BLaER1 (cell line): Measurements from ENCODE around the gene CTSO.

Experiments used
- H3K27ac ChIP-seq: shearing (Covaris generic); formaldehyde crosslinking; 2 replicates; pipeline ENCODE4 v1.8.1; 2022
- H3K27me3 ChIP-seq: shearing (Covaris generic); formaldehyde crosslinking; 2 replicates; pipeline ENCODE4 v1.8.1; 2022
- H3K36me3 ChIP-seq: shearing (Covaris generic); formaldehyde crosslinking; 2 replicates; pipeline ENCODE4 v1.8.1; 2022
- H3K4me1 ChIP-seq: shearing (Covaris generic); formaldehyde crosslinking; 2 replicates; pipeline ENCODE4 v1.8.1; 2022
- H3K4me2 ChIP-seq: shearing (Covaris generic); formaldehyde crosslinking; 2 replicates; pipeline ENCODE4 v1.8.1; 2022
- H3K4me3 ChIP-seq: shearing (Covaris generic); formaldehyde crosslinking; 2 replicates; pipeline ENCODE4 v1.8.1; 2022
- H3K9ac ChIP-seq: shearing (Covaris generic); formaldehyde crosslinking; 2 replicates; pipeline ENCODE4 v1.8.1; 2022
- H3K9me3 ChIP-seq: shearing (Covaris generic); formaldehyde crosslinking; 2 replicates; pipeline ENCODE4 v1.8.1; 2022
- H4K20me1 ChIP-seq: shearing (Covaris generic); formaldehyde crosslinking; 2 replicates; pipeline ENCODE4 v1.8.1; 2022
- Cebpa-rat ChIP-seq: shearing (Covaris generic); IDR thresholded peaks from 2 replicates; pipeline ENCODE4 v1.8.1; 2022

CTSO gene

DNA sequence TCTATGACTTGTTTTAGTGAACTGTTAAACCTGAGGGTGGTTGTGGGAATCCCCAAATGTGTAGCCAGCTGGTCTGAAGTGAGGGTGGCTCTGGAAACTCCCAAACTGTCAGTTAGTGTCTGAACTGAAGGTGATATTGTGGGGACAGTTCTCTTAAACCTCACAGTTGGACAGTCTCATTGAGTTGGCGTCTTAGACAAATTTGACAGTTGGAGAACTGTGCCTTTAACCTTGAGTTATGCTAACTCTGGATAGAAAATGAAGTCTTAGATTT lies 20.7 kb upstream of the CTSO start:
- no peak for TF ChIP-seq Cebpa-rat
- H3K27ac ChIP-seq: no peak overlapping the region
- H3K4me1 ChIP-seq: no peaks in the 10 kb centered on the region
- H3K9ac ChIP-seq: no peak overlapping the region
- no peak overlapping the region for H3K4me2 ChIP-seq
- no peaks in the 10 kb centered on the region for H3K36me3 ChIP-seq
- H3K4me3 ChIP-seq: no peak overlapping the region
- H3K27me3 ChIP-seq: no peaks in the 10 kb centered on the region
- no peaks in the 10 kb centered on the region for H3K9me3 ChIP-seq
- H4K20me1 ChIP-seq: no peaks in the 10 kb centered on the region

GRCh38 chr4:155973639-155974475 lies 20.2 kb upstream of the CTSO start:
- H3K4me2 ChIP-seq: no peak overlapping the region
- no peaks in the 10 kb centered on the region for H4K20me1 ChIP-seq
- H3K9me3 ChIP-seq: no peaks in the 10 kb centered on the region
- no peaks in the 10 kb centered on the region for H3K27me3 ChIP-seq
- no peaks in the 10 kb centered on the region for H3K4me1 ChIP-seq
- no peaks in the 10 kb centered on the region for H3K36me3 ChIP-seq
- no peak overlapping the region for H3K9ac ChIP-seq
- no peak overlapping the region for H3K4me3 ChIP-seq
- H3K27ac ChIP-seq: no peak overlapping the region
- no peak for TF ChIP-seq Cebpa-rat

DNA sequence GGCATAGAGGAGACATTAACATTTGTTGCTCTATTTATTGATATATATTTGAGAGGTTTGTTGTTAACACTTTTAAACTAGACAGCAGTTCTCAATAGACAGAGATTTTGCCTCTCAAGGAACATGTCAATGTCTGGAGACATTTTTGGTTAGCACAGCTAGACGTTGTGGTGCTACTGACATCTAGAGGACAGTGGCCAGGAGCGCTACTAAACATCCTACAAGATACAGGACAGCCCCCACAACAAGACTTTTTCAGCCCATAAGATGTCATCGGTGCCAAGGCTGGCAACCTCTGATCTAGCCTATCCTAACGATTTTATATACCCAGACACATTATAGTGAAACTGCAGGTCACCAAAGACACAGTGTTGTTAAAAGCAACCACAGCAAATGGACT lies 18.4 kb upstream of the CTSO start:
- Histone ChIP-seq H3K27ac (no peak overlapping the region), H3K9me3 (peaks cover 8% of the 10 kb centered on the region), H4K20me1 (no peaks in the 10 kb centered on the region), H3K4me2 (no peak overlapping the region), H3K4me1 (no peaks in the 10 kb centered on the region), H3K9ac (no peak overlapping the region), H3K27me3 (no peaks in the 10 kb centered on the region), H3K4me3 (no peak overlapping the region), H3K36me3 (no peaks in the 10 kb centered on the region)
- no peak for TF ChIP-seq Cebpa-rat

DNA sequence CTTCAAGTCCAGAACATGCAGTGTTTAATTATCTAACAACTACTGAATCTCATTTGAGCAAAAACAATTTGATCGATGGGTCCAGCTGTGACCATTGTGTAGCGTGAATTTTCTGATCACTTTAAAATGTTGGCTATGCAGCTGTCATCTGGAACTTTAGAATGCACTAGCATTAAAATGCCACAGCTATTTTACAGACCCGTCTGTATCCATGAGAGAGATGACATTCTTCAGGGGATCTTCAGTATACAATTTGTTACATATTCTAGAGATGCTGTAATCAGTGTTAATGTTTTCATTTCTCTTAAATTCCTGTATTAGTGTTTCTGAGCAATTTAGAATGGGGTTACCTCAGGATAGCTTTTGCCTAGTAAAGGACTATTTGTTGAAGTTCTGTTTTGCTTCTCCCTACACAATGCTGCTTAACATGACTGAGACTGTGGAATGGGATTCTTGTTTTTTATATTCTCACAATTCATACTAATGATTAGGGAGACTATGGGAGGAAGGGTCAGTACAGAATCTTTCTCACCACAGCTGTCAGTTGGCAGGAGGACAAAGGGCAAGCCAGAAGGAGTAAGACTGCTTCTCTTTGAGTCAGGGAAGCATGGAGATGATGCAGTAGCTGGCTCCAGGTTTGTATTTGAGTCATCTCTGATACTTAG lies 13.2 kb upstream of the CTSO start:
- Histone ChIP-seq H3K36me3 (no peaks in the 10 kb centered on the region), H4K20me1 (no peaks in the 10 kb centered on the region), H3K27ac (no peak overlapping the region), H3K9me3 (peaks cover 8% of the 10 kb centered on the region), H3K4me3 (no peak overlapping the region), H3K27me3 (no peaks in the 10 kb centered on the region), H3K4me1 (no peaks in the 10 kb centered on the region), H3K9ac (no peak overlapping the region), H3K4me2 (no peak overlapping the region)
- no peak for TF ChIP-seq Cebpa-rat

DNA sequence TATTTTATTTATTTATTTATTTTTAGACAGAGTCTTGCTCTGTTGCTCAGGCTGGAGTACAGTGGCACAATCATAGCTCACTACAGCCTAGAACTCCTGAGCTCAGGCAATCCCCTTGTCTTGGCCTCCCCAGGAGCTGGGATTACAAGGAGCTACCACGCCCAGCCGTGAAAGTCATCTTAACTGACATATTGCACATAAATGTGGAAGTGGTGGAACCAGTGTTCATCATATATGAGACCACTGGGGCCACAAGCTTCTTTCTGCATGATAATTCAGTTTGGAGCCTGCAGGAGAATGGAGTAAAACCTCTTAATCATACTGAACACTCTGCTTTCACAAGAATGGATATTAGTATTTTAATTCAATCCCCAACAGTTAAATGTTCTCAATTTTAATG lies 12.5 kb upstream of the CTSO start:
- H3K9ac ChIP-seq: no peak overlapping the region
- H3K27ac ChIP-seq: no peak overlapping the region
- H3K4me1 ChIP-seq: no peaks in the 10 kb centered on the region
- H3K4me3 ChIP-seq: no peak overlapping the region
- no peaks in the 10 kb centered on the region for H4K20me1 ChIP-seq
- peaks cover 8% of the 10 kb centered on the region for H3K9me3 ChIP-seq
- H3K36me3 ChIP-seq: no peaks in the 10 kb centered on the region
- no peaks in the 10 kb centered on the region for H3K27me3 ChIP-seq
- no peak for TF ChIP-seq Cebpa-rat
- no peak overlapping the region for H3K4me2 ChIP-seq

GRCh38 chr4:155964016-155964891 lies 10.6 kb upstream of the CTSO start:
- H3K4me2 ChIP-seq: no peak overlapping the region
- H3K27me3 ChIP-seq: no peaks in the 10 kb centered on the region
- no peak overlapping the region for H3K27ac ChIP-seq
- peaks cover 8% of the 10 kb centered on the region for H3K9me3 ChIP-seq
- no peak overlapping the region for H3K9ac ChIP-seq
- no peaks in the 10 kb centered on the region for H3K36me3 ChIP-seq
- H3K4me1 ChIP-seq: no peaks in the 10 kb centered on the region
- H3K4me3 ChIP-seq: no peak overlapping the region
- TF ChIP-seq Cebpa-rat: no peak
- H4K20me1 ChIP-seq: no peaks in the 10 kb centered on the region

GRCh38 chr4:155962767-155963166 lies 9.1 kb upstream of the CTSO start:
- Histone ChIP-seq H3K4me2 (no peak overlapping the region), H3K4me3 (no peak overlapping the region), H3K9me3 (no peaks in the 10 kb centered on the region), H3K4me1 (no peaks in the 10 kb centered on the region), H3K36me3 (no peaks in the 10 kb centered on the region), H3K27me3 (no peaks in the 10 kb centered on the region), H3K9ac (no peak overlapping the region), H3K27ac (no peak overlapping the region), H4K20me1 (no peaks in the 10 kb centered on the region)
- TF ChIP-seq Cebpa-rat: no peak

DNA sequence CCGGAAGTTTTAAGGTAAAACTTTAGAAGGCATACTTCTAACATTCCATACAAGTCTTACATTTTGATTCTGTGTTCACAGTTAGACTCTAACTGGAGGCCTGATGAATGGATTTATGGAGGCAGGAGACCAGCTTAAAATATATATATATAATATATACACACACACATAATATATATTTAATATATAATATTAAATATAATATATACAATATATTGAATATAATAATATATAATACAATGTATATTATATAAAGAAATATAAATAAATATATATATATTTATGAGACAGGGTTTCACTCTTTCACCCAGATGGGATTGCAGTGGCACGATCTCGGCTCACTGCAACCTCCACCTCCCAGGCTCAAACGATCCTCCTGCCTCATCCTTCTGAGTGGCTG lies 7.9 kb upstream of the CTSO start:
- no peaks in the 10 kb centered on the region for H4K20me1 ChIP-seq
- H3K9me3 ChIP-seq: no peaks in the 10 kb centered on the region
- no peaks in the 10 kb centered on the region for H3K4me1 ChIP-seq
- TF ChIP-seq Cebpa-rat: no peak
- no peak overlapping the region for H3K27ac ChIP-seq
- no peak overlapping the region for H3K4me3 ChIP-seq
- no peaks in the 10 kb centered on the region for H3K36me3 ChIP-seq
- H3K4me2 ChIP-seq: no peak overlapping the region
- H3K9ac ChIP-seq: no peak overlapping the region
- H3K27me3 ChIP-seq: no peaks in the 10 kb centered on the region

DNA sequence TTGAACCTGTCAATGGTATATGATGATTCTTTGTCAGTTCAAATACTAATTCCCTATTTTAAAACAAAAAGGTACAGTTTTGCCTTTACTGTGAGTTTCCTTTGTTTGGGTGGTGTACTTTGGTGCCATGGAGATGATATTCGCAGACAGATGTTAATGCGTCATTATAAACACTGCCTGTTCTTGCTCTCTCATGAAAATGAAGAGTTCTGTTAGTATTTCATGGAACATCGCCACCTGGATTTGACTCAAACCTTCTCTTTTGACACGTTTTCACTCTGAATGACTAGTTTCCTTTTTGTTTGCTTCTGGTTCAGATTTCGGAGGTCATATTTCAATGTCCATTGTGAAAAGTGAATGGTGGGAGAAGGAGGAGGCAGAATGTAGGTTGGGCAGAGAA lies 6.9 kb upstream of the CTSO start:
- Histone ChIP-seq H3K27ac (no peak overlapping the region), H3K36me3 (no peaks in the 10 kb centered on the region), H3K4me1 (no peaks in the 10 kb centered on the region), H3K4me2 (no peak overlapping the region), H3K9ac (no peak overlapping the region), H3K4me3 (no peak overlapping the region), H4K20me1 (no peaks in the 10 kb centered on the region), H3K27me3 (no peaks in the 10 kb centered on the region), H3K9me3 (no peaks in the 10 kb centered on the region)
- no peak for TF ChIP-seq Cebpa-rat

- Histone ChIP-seq H4K20me1 (no peaks in the 10 kb centered on the region), H3K9ac (no peak overlapping the region), H3K27ac (no peak overlapping the region), H3K9me3 (no peaks in the 10 kb centered on the region), H3K36me3 (no peaks in the 10 kb centered on the region), H3K4me3 (no peak overlapping the region), H3K27me3 (no peaks in the 10 kb centered on the region), H3K4me2 (no peak overlapping the region), H3K4me1 (no peaks in the 10 kb centered on the region)
- TF ChIP-seq Cebpa-rat: no peak
Measured at GRCh38 chr4:155959417-155959816, 5.8 kb upstream of the CTSO start.
